22Rv1 (cell line): ENCODE measurements around the gene RAD23B.

Source experiments
- ZFX ChIP-seq: fragments of 450-650 bp; IDR thresholded peaks from 2 replicates; pipeline ENCODE4 v1.6.1; 2017; ENCODE audit warnings: antibody characterized with exemption, borderline replicate concordance
- TF ChIP-seq, protein P1 (sequence below): fragments of 450-650 bp; IDR thresholded peaks from 2 replicates; pipeline ENCODE4 v1.5.1; 2017; ENCODE audit warnings: mild to moderate bottlenecking

- TF ChIP-seq, protein P1, sequence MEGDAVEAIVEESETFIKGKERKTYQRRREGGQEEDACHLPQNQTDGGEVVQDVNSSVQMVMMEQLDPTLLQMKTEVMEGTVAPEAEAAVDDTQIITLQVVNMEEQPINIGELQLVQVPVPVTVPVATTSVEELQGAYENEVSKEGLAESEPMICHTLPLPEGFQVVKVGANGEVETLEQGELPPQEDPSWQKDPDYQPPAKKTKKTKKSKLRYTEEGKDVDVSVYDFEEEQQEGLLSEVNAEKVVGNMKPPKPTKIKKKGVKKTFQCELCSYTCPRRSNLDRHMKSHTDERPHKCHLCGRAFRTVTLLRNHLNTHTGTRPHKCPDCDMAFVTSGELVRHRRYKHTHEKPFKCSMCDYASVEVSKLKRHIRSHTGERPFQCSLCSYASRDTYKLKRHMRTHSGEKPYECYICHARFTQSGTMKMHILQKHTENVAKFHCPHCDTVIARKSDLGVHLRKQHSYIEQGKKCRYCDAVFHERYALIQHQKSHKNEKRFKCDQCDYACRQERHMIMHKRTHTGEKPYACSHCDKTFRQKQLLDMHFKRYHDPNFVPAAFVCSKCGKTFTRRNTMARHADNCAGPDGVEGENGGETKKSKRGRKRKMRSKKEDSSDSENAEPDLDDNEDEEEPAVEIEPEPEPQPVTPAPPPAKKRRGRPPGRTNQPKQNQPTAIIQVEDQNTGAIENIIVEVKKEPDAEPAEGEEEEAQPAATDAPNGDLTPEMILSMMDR = no peak
- no peak for TF ChIP-seq ZFX
Measured at GRCh38 chr9:107279086-107279485, 4.0 kb upstream of the RAD23B start.
